H1 (cell line): ENCODE results near the gene MYO16. TPM values are rescaled to one million over a fixed set of nuclear protein-coding genes. Genes with fewer than 3 reads are reported as not detected.

Source experiments
- ASH2L ChIP-seq: fragments of 200-600, 300-600 bp; sonication (generic); IDR thresholded peaks from one replicate; pipeline ENCODE4 v1.7.1; 2017; ENCODE audit warnings: low read length
- BRCA1 ChIP-seq: IDR thresholded peaks from 2 replicates; pipeline ENCODE4 v1.6.1; 2012; ENCODE audit warnings: low read depth, low read length, improper control_type of control experiment
- CBX8 ChIP-seq: fragments of 300-800, 300-1000 bp; sonication (generic); IDR thresholded peaks from 2 replicates; pipeline ENCODE4 v1.7.1; 2016; ENCODE audit warnings: low read depth, low read length, borderline replicate concordance
- KDM1A ChIP-seq: fragments of 200-600, 300-600 bp; sonication (generic); IDR thresholded peaks from 2 replicates; pipeline ENCODE4 v1.7.1; 2016; ENCODE audit warnings: mild to moderate bottlenecking, low read length, borderline replicate concordance
- polyA plus RNA-seq, 7 experiments: library from polyadenylated mRNA; depleted of rRNA in 3 of 7; stranded (reverse) in 5 of 7; unstranded in 2 of 7; fragments of >200 nt in 5 of 7; fragments of 200-250 nt in 2 of 7; gene quantifications; 1 replicate in 5 of 7; 2 replicates in 1 of 7; 4 replicates in 1 of 7; pipeline versions ENCODE4 v1.2.1 to v1.2.3, GENCODE V29; 2011 to 2013; ENCODE audit warnings: missing spikeins in 2 of 7, mixed read lengths in 2 of 7
- total RNA-seq: library from RNA; stranded (reverse); fragmentation: NEBNext Ultra II Directional; extraction: Animal tissue kit (Norgen Biotek cat#: 25700); gene quantifications from 2 replicates; pipeline ENCODE4 v1.2.1, GENCODE V29; 2021
- TF ChIP-seq, protein P1 (sequence below): IDR thresholded peaks from 2 replicates; pipeline ENCODE4 v1.6.1; 2012; ENCODE audit warnings: low read length, inconsistent platforms

MYO16 gene
- total and polyA plus RNA-seq, 2 of the 8 experiments (the other 6 are each of a cell fraction or from before 2014, with no cell fraction given): 0.02 to 0.22 TPM

DNA sequence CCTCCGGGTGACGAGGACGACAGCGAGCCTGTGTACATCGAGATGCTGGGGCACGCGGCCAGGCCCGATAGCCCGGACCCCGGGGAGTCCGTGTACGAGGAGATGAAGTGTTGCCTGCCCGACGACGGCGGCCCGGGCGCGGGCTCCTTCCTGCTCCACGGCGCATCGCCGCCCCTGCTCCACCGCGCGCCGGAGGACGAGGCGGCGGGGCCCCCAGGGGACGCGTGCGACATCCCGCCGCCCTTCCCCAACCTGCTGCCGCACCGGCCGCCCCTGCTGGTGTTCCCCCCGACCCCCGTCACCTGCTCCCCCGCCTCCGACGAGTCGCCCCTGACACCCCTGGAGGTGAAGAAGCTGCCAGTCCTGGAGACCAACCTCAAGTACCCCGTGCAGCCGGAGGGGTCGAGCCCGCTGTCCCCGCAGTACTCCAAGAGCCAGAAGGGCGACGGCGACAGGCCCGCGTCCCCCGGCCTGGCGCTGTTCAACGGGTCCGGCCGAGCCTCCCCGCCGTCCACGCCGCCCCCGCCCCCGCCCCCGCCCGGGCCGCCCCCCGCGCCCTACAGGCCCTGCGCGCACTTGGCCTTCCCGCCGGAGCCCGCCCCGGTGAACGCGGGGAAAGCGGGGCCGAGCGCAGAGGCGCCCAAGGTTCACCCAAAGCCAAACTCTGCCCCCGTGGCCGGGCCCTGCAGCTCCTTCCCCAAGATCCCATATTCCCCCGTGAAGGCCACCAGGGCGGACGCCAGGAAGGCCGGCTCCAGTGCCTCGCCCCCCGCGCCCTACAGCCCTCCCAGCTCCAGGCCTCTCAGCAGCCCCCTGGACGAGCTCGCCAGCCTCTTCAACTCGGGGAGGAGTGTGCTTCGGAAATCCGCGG lies 511.3 kb downstream of the MYO16 start (continued):
- TF ChIP-seq, protein P1, sequence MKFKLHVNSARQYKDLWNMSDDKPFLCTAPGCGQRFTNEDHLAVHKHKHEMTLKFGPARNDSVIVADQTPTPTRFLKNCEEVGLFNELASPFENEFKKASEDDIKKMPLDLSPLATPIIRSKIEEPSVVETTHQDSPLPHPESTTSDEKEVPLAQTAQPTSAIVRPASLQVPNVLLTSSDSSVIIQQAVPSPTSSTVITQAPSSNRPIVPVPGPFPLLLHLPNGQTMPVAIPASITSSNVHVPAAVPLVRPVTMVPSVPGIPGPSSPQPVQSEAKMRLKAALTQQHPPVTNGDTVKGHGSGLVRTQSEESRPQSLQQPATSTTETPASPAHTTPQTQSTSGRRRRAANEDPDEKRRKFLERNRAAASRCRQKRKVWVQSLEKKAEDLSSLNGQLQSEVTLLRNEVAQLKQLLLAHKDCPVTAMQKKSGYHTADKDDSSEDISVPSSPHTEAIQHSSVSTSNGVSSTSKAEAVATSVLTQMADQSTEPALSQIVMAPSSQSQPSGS: no peak
- TF ChIP-seq BRCA1 (no peak), KDM1A (no peak), CBX8 (no peak), ASH2L (no peak)
